HFF-Myc (cell line): ENCODE measurements around the gene KRT20.
A peak's percentile ranks its signal among the peaks of the same experiment; 100 is the strongest.

Source experiments
- DNase-seq: peaks from one replicate; pipeline ENCODE4 v3.0.0-alpha.2; 2011; ENCODE audit warnings: low read depth; ENCODE audit errors: extremely low read depth
- H3K4me3 ChIP-seq: replicated peaks from 2 replicates; pipeline ENCODE4 v1.5.1; 2011; ENCODE audit warnings: low read depth, mild to moderate bottlenecking, control low read depth, low read length
- TF ChIP-seq, protein P1 (sequence below): IDR thresholded peaks from 2 replicates; pipeline ENCODE4 v1.5.1; 2012; ENCODE audit warnings: mild to moderate bottlenecking, low read depth, low read length, control low read depth; ENCODE audit errors: missing control alignments

Gene KRT20

DNA sequence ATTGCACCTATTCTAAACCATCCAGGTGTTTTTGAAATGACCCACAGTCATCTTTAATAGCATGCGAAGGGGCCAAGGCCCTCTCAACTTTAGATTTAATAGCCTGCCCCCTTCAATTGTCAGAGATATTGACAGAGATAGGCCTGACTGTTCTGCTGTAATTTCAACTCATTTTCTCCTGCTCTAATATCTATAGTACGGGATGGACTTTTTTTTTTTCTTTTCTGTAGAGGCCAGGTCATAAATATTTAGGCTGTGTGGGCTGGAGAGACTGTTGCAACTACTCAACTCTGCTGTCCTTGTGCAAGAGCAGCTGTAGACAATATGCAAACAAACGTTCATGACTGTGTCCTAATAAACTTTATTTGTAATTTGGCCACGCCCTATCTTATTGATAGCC is 24.7 kb upstream of the KRT20 start:
- no peak overlapping the region for H3K4me3 ChIP-seq
- TF ChIP-seq, protein P1, sequence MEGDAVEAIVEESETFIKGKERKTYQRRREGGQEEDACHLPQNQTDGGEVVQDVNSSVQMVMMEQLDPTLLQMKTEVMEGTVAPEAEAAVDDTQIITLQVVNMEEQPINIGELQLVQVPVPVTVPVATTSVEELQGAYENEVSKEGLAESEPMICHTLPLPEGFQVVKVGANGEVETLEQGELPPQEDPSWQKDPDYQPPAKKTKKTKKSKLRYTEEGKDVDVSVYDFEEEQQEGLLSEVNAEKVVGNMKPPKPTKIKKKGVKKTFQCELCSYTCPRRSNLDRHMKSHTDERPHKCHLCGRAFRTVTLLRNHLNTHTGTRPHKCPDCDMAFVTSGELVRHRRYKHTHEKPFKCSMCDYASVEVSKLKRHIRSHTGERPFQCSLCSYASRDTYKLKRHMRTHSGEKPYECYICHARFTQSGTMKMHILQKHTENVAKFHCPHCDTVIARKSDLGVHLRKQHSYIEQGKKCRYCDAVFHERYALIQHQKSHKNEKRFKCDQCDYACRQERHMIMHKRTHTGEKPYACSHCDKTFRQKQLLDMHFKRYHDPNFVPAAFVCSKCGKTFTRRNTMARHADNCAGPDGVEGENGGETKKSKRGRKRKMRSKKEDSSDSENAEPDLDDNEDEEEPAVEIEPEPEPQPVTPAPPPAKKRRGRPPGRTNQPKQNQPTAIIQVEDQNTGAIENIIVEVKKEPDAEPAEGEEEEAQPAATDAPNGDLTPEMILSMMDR, result no peak
- peak; percentile 54 for DNase-seq

DNA sequence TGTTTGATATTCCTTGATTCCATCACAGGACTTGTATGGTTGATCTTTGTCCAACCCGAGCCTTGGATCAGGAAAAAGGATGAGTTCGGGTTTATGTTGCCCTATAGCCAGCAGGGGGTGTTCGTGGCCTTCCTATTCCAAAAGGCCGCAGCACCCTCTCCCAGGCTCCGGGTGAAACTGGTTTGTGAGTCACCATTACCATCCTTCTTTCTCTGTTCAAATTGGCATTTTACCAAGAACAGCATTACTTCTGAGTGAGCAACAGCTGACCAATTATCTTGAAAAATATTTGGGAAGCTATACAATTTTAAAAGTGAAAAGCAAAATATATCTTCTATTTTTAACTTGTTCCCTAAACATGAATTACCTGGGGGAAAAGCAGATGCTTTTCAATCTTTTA is 24.3 kb upstream of the KRT20 start:
- no peak overlapping the region for H3K4me3 ChIP-seq
- TF ChIP-seq, protein P1, result peak; percentile 75
- peak; percentile 84 for DNase-seq

- TF ChIP-seq, protein P1, result no peak
These were observed 21.6 kb upstream of the KRT20 start for GRCh38 chr17:40906613-40907012.

GRCh38 chr17:40905370-40905769 is 20.3 kb upstream of the KRT20 start:
- TF ChIP-seq, protein P1, result no peak
- H3K4me3 ChIP-seq, result no peak overlapping the region
- DNase-seq, result no peak

More at GRCh38 chr17:40906613-40907012, 21.6 kb upstream of the KRT20 start:
- no peak for DNase-seq
- no peak overlapping the region for H3K4me3 ChIP-seq

GRCh38 chr17:40903129-40903847 is 18.2 kb upstream of the KRT20 start:
- no peak overlapping the region for H3K4me3 ChIP-seq

DNA sequence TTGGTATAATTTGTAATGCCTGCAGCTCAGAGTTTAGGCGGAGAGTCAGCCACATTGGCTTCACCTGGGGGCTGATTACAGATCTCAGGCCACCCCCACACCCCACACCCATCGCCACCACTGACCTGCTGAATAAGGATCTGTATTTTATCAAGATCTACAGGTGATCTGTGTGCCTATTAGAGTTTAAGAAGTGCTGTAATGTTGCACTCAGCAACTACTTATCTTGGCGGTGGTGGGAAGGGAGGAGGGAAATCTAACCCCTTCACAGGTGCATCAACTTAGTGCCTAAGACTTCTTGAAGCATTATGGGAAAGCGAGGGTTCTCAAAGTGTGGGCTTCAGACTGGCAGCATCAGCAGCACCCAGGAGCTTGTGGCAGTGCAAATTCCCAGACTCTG is 17.5 kb upstream of the KRT20 start:
- DNase-seq, result no peak
- TF ChIP-seq, protein P1, result no peak
- H3K4me3 ChIP-seq, result no peak overlapping the region

More at GRCh38 chr17:40903129-40903847, 18.2 kb upstream of the KRT20 start:
- TF ChIP-seq, protein P1, result no peak
- DNase-seq, result peak; percentile 53
